GM23248 (cell line): ENCODE results near the gene TJP3. TPM values are rescaled to one million over a fixed set of nuclear protein-coding genes. Genes with fewer than 3 reads are reported as not detected.

Source experiments
- DNase-seq: peaks from one replicate; pipeline ENCODE4 v3.0.0-alpha.2; 2015
- H2AFZ ChIP-seq: fragments of 200-600 bp; sonication (generic); 2 replicates; pipeline ENCODE4 v1.6.1; 2016; ENCODE audit warnings: antibody characterized with exemption
- H3F3A ChIP-seq: fragments of 200-600 bp; sonication (generic); 2 replicates; pipeline ENCODE4 v1.6.1; 2016; ENCODE audit warnings: mild to moderate bottlenecking, antibody characterized with exemption, mixed run types; ENCODE audit not compliant: insufficient read depth
- H3K27ac ChIP-seq: fragments of 200-600 bp; sonication (generic); 2 replicates; pipeline ENCODE4 v1.5.1; 2016; ENCODE audit warnings: mild to moderate bottlenecking
- H3K27me3 ChIP-seq: fragments of 200-600 bp; sonication (generic); replicated peaks from 2 replicates; pipeline ENCODE4 v1.6.1; 2016; ENCODE audit warnings: mild to moderate bottlenecking; ENCODE audit not compliant: insufficient read depth
- H3K36me3 ChIP-seq: fragments of 200-600 bp; sonication (generic); 2 replicates; pipeline ENCODE4 v1.6.1; 2016; ENCODE audit warnings: low read depth, mild to moderate bottlenecking
- H3K4me1 ChIP-seq: fragments of 200-600 bp; sonication (generic); 2 replicates; pipeline ENCODE4 v1.6.1; 2016; ENCODE audit warnings: mild to moderate bottlenecking; ENCODE audit not compliant: insufficient read depth
- H3K4me2 ChIP-seq: fragments of 200-600 bp; sonication (generic); one replicate; pipeline ENCODE4 v1.6.1; 2016; ENCODE audit warnings: mild to moderate bottlenecking; ENCODE audit not compliant: unreplicated experiment
- H3K4me3 ChIP-seq: fragments of 200-600 bp; sonication (generic); 2 replicates; pipeline ENCODE4 v1.5.1; 2016; ENCODE audit warnings: mild to moderate bottlenecking
- H3K79me2 ChIP-seq: fragments of 200-600 bp; sonication (generic); 2 replicates; pipeline ENCODE4 v1.6.1; 2016; ENCODE audit warnings: mild to moderate bottlenecking; ENCODE audit not compliant: insufficient read depth
- H3K9ac ChIP-seq: fragments of 200-600 bp; sonication (generic); 2 replicates; pipeline ENCODE4 v1.6.1; 2016; ENCODE audit warnings: mild to moderate bottlenecking
- H3K9me2 ChIP-seq: fragments of 200-600 bp; sonication (generic); 2 replicates; pipeline ENCODE4 v1.6.1; 2016; ENCODE audit warnings: mixed run types, mild to moderate bottlenecking, moderate library complexity; ENCODE audit not compliant: insufficient read depth
- H3K9me3 ChIP-seq: fragments of 200-600 bp; sonication (generic); one replicate; pipeline ENCODE4 v1.6.1; 2017; ENCODE audit warnings: low read depth
- H4K20me1 ChIP-seq: fragments of 200-600 bp; sonication (generic); 2 replicates; pipeline ENCODE4 v1.6.0; 2016; ENCODE audit not compliant: insufficient read depth
- EZH2 ChIP-seq: fragments of 200-600 bp; sonication (generic); IDR thresholded peaks from 2 replicates; pipeline ENCODE4 v1.6.1; 2018; ENCODE audit warnings: antibody characterized with exemption, mild to moderate bottlenecking; ENCODE audit not compliant: insufficient read depth, poor library complexity, severe bottlenecking
- EZH2phosphoT487 ChIP-seq: fragments of 200-600 bp; sonication (generic); IDR thresholded peaks from 2 replicates; pipeline ENCODE4 v1.6.1; 2018; ENCODE audit warnings: antibody characterized with exemption, moderate library complexity, mild to moderate bottlenecking, low read depth; ENCODE audit not compliant: insufficient read depth
- WGBS, 2 experiments: methylation state at CpG; one replicate each; pipeline ENCODE4 v1.1.6; 2015 to 2017; ENCODE audit warnings: low lambda C conversion rate in 2 of 2, low coverage in 1 of 2; ENCODE audit errors: missing lambda C conversion rate in 2 of 2; 5-methylcytosine and 5-hydroxymethylcytosine counted together
- in situ Hi-C: fragments of 300-500 bp; cut with MboI; formaldehyde crosslinking; loops from 2 replicates; pipeline ENCODE4 v1.15.0; 2020
- polyA plus RNA-seq: library from polyadenylated mRNA; unstranded; fragments of >200 nt; fragmentation: Nextera tagmentation; extraction: Ambion mirVana; gene quantifications from 2 replicates; pipeline ENCODE4 v1.2.1, GENCODE V29; 2016
- total RNA-seq: library from RNA; depleted of rRNA; stranded (reverse); fragments of >200 nt; shearing (Covaris generic); gene quantifications from 2 replicates; pipeline ENCODE4 v1.2.3, GENCODE V29; 2014

TJP3 gene
- total and polyA plus RNA-seq, 2 experiments from 2014 or later: not detected

GRCh38 chr19:3746371-3747056 lies 38.3 kb downstream of the TJP3 start:
- no peaks in the 10 kb centered on the region for H3F3A ChIP-seq
- 0 out of 2 replicates have a peak, but pooled peaks cover 4% of the 10 kb centered on the region for H3K36me3 ChIP-seq
- H3K9me2 ChIP-seq: no peaks in the 10 kb centered on the region
- no peaks in the 10 kb centered on the region for H3K4me1 ChIP-seq
- no peak overlapping the region for H3K4me2 ChIP-seq
- H3K27me3 ChIP-seq: no peaks in the 10 kb centered on the region
- H3K4me3 ChIP-seq: no peak overlapping the region
- no peak overlapping the region for H3K9ac ChIP-seq
- no peaks in the 10 kb centered on the region for H4K20me1 ChIP-seq
- DNase-seq: no peak
- no peaks in the 10 kb centered on the region for H3K9me3 ChIP-seq
- TF ChIP-seq EZH2phosphoT487 (no peak), EZH2 (no peak)
- H3K79me2 ChIP-seq: no peaks in the 10 kb centered on the region
- 55 to 59% methylated on average over 30 to 31 of the region's 31 CpGs for WGBS, 2 experiments
- no peak overlapping the region for H3K27ac ChIP-seq
- in situ Hi-C loops: no loop called here
- no peak overlapping the region for H2AFZ ChIP-seq

- Histone ChIP-seq H3K27me3 (no peaks in the 10 kb centered on the region), H3K4me3 (no peak overlapping the region), H3K79me2 (no peaks in the 10 kb centered on the region), H3K4me1 (no peaks in the 10 kb centered on the region), H3K4me2 (no peak overlapping the region), H3K27ac (no peak overlapping the region), H3K9me3 (no peaks in the 10 kb centered on the region), H4K20me1 (no peaks in the 10 kb centered on the region), H3K9ac (no peak overlapping the region), H3K36me3 (0 out of 2 replicates have a peak, but pooled peaks cover 4% of the 10 kb centered on the region), H2AFZ (no peak overlapping the region), H3K9me2 (no peaks in the 10 kb centered on the region), H3F3A (no peaks in the 10 kb centered on the region)
- in situ Hi-C loops: no loop called here
- WGBS, 2 experiments: 71 to 76% methylated on average over 8 of the region's 8 CpGs
- no peak for DNase-seq
- no peak for TF ChIP-seq EZH2phosphoT487
- no peak for TF ChIP-seq EZH2
Measured at GRCh38 chr19:3748965-3749364, 40.8 kb downstream of the TJP3 start.

- H3F3A ChIP-seq: no peaks in the 10 kb centered on the region
- H3K9ac ChIP-seq: no peak overlapping the region
- DNase-seq: no peak
- H3K27ac ChIP-seq: no peak overlapping the region
- H3K27me3 ChIP-seq: no peaks in the 10 kb centered on the region
- in situ Hi-C loops: no loop called here
- no peak overlapping the region for H3K4me2 ChIP-seq
- no peaks in the 10 kb centered on the region for H4K20me1 ChIP-seq
- TF ChIP-seq EZH2: no peak
- no peak for TF ChIP-seq EZH2phosphoT487
- no peak overlapping the region for H3K4me3 ChIP-seq
- no peaks in the 10 kb centered on the region for H3K9me3 ChIP-seq
- no peak overlapping the region for H2AFZ ChIP-seq
- H3K36me3 ChIP-seq: 0 out of 2 replicates have a peak, but pooled peaks cover 4% of the 10 kb centered on the region
- no peaks in the 10 kb centered on the region for H3K9me2 ChIP-seq
- no peaks in the 10 kb centered on the region for H3K4me1 ChIP-seq
- no peaks in the 10 kb centered on the region; the same call in 1 of the 2 replicates for H3K79me2 ChIP-seq
- 92 to 100% methylated on average over 2 of the region's 2 CpGs for WGBS, 2 experiments
Measured at GRCh38 chr19:3750211-3750610, 42.0 kb downstream of the TJP3 start.

GRCh38 chr19:3751236-3751635 lies 43.1 kb downstream of the TJP3 start:
- H3K27ac ChIP-seq: no peak overlapping the region
- H3F3A ChIP-seq: no peaks in the 10 kb centered on the region
- no peak overlapping the region for H2AFZ ChIP-seq
- H3K9me3 ChIP-seq: no peaks in the 10 kb centered on the region
- H3K4me1 ChIP-seq: no peaks in the 10 kb centered on the region
- no peaks in the 10 kb centered on the region for H3K9me2 ChIP-seq
- no peaks in the 10 kb centered on the region; the same call in 1 of the 2 replicates for H3K79me2 ChIP-seq
- 0 out of 2 replicates have a peak, but pooled peaks cover 4% of the 10 kb centered on the region for H3K36me3 ChIP-seq
- no peaks in the 10 kb centered on the region for H3K27me3 ChIP-seq
- no peaks in the 10 kb centered on the region for H4K20me1 ChIP-seq
- 80 to 94% methylated on average over 2 to 30 of the region's 30 CpGs for WGBS, 2 experiments
- no peak overlapping the region for H3K9ac ChIP-seq
- H3K4me3 ChIP-seq: no peak overlapping the region
- no peak overlapping the region for H3K4me2 ChIP-seq
- no peak for TF ChIP-seq EZH2
- TF ChIP-seq EZH2phosphoT487: no peak
- in situ Hi-C loops: no loop called here
- DNase-seq: no peak
